B cell (primary cell): ENCODE results near the gene RIBC2. TPM values are rescaled to one million over a fixed set of nuclear protein-coding genes. Genes with fewer than 3 reads are reported as not detected.

Experiments used
- ATAC-seq: fragments of 200-7000 bp; cut with Tn5 transposase; one replicate; pipeline ENCODE4 v1.10.0; 2021; ENCODE audit warnings: low read depth, mild to moderate bottlenecking, moderate number of reproducible peaks, moderate library complexity
- CTCF ChIA-PET: fragments of 350-600 bp; sonication (Branson Sonifier 250); formaldehyde crosslinking; loops from one replicate; lab custom pipeline; 2021; ENCODE audit warnings: antibody characterized with exemption, inconsistent platforms; lab: Charles Lee
- POLR2A ChIA-PET: fragments of 350-600 bp; sonication (Branson Sonifier 250); formaldehyde crosslinking; loops from one replicate; lab custom pipeline; 2021; ENCODE audit warnings: antibody characterized with exemption; lab: Charles Lee
- DNase-seq: peaks from one replicate; pipeline ENCODE4 v3.0.0; 2013
- H2AFZ ChIP-seq: 2 replicates; pipeline ENCODE4 v1.6.1; 2012; ENCODE audit warnings: mild to moderate bottlenecking, low read depth, low read length; ENCODE audit not compliant: insufficient read depth, poor library complexity, severe bottlenecking
- H3K27ac ChIP-seq, 2 donors: 1 replicate in 1 of 2; 2 replicates in 1 of 2; pipeline ENCODE4 v1.5.1; 2012 to 2013; ENCODE audit warnings: low read length in 2 of 2, mild to moderate bottlenecking in 2 of 2, moderate library complexity in 1 of 2
- H3K27me3 ChIP-seq, 4 experiments: fragments of 200-600 bp in 1 of 4; sonication (generic) in 1 of 4; replicated peaks in 1 of 4; 1 replicate in 2 of 4; 2 replicates in 2 of 4; pipeline versions ENCODE4 v1.6.1 to v1.7.0; 2013 to 2016; ENCODE audit warnings: low read length in 3 of 4, mild to moderate bottlenecking in 2 of 4, mixed read lengths in 1 of 4, moderate library complexity in 1 of 4; ENCODE audit not compliant: insufficient read depth in 4 of 4, control insufficient read depth in 3 of 4; ENCODE audit errors: control extremely low read depth in 1 of 4
- H3K36me3 ChIP-seq, 2 experiments: replicated peaks in 1 of 2; 1 replicate in 1 of 2; 2 replicates in 1 of 2; pipeline versions ENCODE4 v1.6.1 to v1.7.1; 2013; ENCODE audit warnings: low read length in 1 of 2; ENCODE audit not compliant: insufficient read depth in 2 of 2, control insufficient read depth in 1 of 2; ENCODE audit errors: control extremely low read depth in 1 of 2, extremely low read depth in 1 of 2
- H3K4me1 ChIP-seq, 2 donors: fragments of 200-600 bp in 1 of 2; sonication (generic) in 1 of 2; 1 replicate in 1 of 2; 2 replicates in 1 of 2; pipeline versions ENCODE4 v1.5.1 to v1.6.1; 2013 to 2017; ENCODE audit warnings: low read length in 2 of 2; ENCODE audit not compliant: control insufficient read depth in 2 of 2, insufficient read depth in 2 of 2
- H3K4me2 ChIP-seq: replicated peaks from 2 replicates; pipeline ENCODE3; 2012; ENCODE audit warnings: mild to moderate bottlenecking, low read depth, low read length; ENCODE audit not compliant: poor library complexity, severe bottlenecking
- H3K4me3 ChIP-seq, 5 experiments: fragments of 200-600 bp in 1 of 5; sonication (generic) in 1 of 5; 1 replicate in 3 of 5; 2 replicates in 2 of 5; pipeline versions ENCODE4 v1.5.1 to v1.7.0; 2011 to 2016; ENCODE audit warnings: low read length in 4 of 5, mild to moderate bottlenecking in 4 of 5, low read depth in 2 of 5, control low read depth in 1 of 5, moderate library complexity in 1 of 5; ENCODE audit not compliant: insufficient read depth in 1 of 5; ENCODE audit errors: control extremely low read depth in 1 of 5, extremely low read depth in 1 of 5
- H3K79me2 ChIP-seq: fragments of 200-600 bp; sonication (generic); one replicate; pipeline ENCODE4 v1.6.0; 2016; ENCODE audit warnings: low read length; ENCODE audit not compliant: control insufficient read depth, insufficient read depth
- H3K9ac ChIP-seq: fragments of 200-600 bp; sonication (generic); 2 replicates; pipeline ENCODE4 v1.6.1; 2017; ENCODE audit warnings: mild to moderate bottlenecking, low read length, moderate library complexity
- H3K9me3 ChIP-seq, 3 donors: one replicate each; pipeline versions ENCODE4 v1.6.1 to v1.7.1; 2013; ENCODE audit warnings: low read length in 2 of 3; ENCODE audit not compliant: control insufficient read depth in 2 of 3, insufficient read depth in 1 of 3; ENCODE audit errors: control extremely low read depth in 1 of 3
- H4K20me1 ChIP-seq: 2 replicates; pipeline ENCODE4 v1.6.0; 2012; ENCODE audit warnings: mild to moderate bottlenecking, low read length; ENCODE audit not compliant: insufficient read depth, control insufficient read depth, poor library complexity, severe bottlenecking
- H3K27ac Mint-ChIP-seq: one replicate; pipeline ENCODE4 v1.8.0; 2021; ENCODE audit warnings: mixed read lengths
- H3K27me3 Mint-ChIP-seq: one replicate; pipeline ENCODE4 v1.8.0; 2021; ENCODE audit warnings: mixed read lengths
- H3K4me1 Mint-ChIP-seq: one replicate; pipeline ENCODE4 v1.8.0; 2021; ENCODE audit warnings: mixed read lengths
- H3K4me3 Mint-ChIP-seq: one replicate; pipeline ENCODE4 v1.8.0; 2021; ENCODE audit warnings: mixed read lengths
- H3K9me3 Mint-ChIP-seq: one replicate; pipeline ENCODE4 v1.8.0; 2022; ENCODE audit warnings: mixed read lengths; ENCODE audit not compliant: insufficient read depth
- EZH2 ChIP-seq: IDR thresholded peaks from 2 replicates; pipeline ENCODE4 v1.6.1; 2012; ENCODE audit warnings: borderline replicate concordance, low read depth, mild to moderate bottlenecking, moderate library complexity, low read length; ENCODE audit not compliant: insufficient read depth, poor library complexity, severe bottlenecking
- WGBS: methylation state at CpG from one replicate; pipeline ENCODE4 v1.1.5; 2013; ENCODE audit warnings: missing lambda C conversion rate; ENCODE audit not compliant: insufficient coverage; 5-methylcytosine and 5-hydroxymethylcytosine counted together
- intact Hi-C: fragments of 100-400 bp; cut with micrococcal nuclease; formaldehyde crosslinking; loops from one replicate; pipeline ENCODE4 v1.10.0; 2022
- polyA plus RNA-seq: library from polyadenylated mRNA; depleted of rRNA; stranded (reverse); fragments of >200 nt; gene quantifications from 2 replicates; pipeline ENCODE4 v1.2.3, GENCODE V29; 2012
- total RNA-seq, 2 donors: library from RNA; stranded (reverse); fragments of 120-200 nt in 1 of 2; gene quantifications; 1 replicate in 1 of 2; 2 replicates in 1 of 2; pipeline versions ENCODE4 v1.2.3 to v1.2.4, GENCODE V29; 2013 to 2022
- TF ChIP-seq, protein P1 (sequence below): fragments of 200-600 bp; IDR thresholded peaks from one replicate; pipeline ENCODE4 v1.8.0; 2022; ENCODE audit warnings: antibody characterized with exemption, mild to moderate bottlenecking

RIBC2 gene
- total and polyA plus RNA-seq, 2 donors (not counting 1 experiment from before 2014, with no cell fraction given) = not detected

DNA sequence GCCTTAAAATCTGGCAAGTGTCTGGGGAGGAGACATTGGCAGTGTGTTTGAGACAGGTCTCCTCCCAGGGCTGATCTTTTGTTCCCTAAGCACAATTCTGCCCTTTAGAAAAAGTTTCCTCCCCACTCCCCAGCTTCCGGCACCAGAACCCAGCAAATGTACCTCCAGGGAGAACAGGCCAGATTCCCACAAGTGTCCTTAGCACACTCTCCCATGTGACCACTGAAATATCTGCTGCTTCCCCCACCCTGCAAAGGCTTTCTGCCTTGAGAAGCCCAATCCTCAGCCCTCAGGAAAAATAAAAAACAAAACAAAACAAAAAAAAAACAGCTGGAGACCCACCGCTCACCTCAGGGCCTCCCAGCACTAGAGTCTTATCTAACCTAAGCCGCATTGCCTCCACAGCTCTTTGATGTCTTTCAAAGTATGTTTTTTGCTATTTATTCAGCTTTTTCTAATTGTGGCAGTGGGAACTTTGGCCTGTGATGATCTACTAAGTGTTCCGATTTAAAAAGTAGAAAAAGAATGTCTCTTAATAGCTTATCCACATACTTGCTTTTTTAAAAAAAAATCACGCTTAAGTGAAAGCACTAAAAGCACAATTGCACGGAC is 60.2 kb downstream of the RIBC2 start:
- DNase-seq = no peak
- H4K20me1 ChIP-seq = no peaks in the 10 kb centered on the region
- peaks cover 33% of the 10 kb centered on the region for H3K27me3 Mint-ChIP-seq
- no peak overlapping the region for H3K4me2 ChIP-seq
- H3K4me3 Mint-ChIP-seq = no peak overlapping the region
- WGBS = 97% methylated on average over 2 of the region's 6 CpGs
- H3K4me1 ChIP-seq = no peaks in the 10 kb centered on the region
- no peak overlapping the region for H3K27ac Mint-ChIP-seq
- TF ChIP-seq EZH2 = no peak
- TF ChIP-seq, protein P1, sequence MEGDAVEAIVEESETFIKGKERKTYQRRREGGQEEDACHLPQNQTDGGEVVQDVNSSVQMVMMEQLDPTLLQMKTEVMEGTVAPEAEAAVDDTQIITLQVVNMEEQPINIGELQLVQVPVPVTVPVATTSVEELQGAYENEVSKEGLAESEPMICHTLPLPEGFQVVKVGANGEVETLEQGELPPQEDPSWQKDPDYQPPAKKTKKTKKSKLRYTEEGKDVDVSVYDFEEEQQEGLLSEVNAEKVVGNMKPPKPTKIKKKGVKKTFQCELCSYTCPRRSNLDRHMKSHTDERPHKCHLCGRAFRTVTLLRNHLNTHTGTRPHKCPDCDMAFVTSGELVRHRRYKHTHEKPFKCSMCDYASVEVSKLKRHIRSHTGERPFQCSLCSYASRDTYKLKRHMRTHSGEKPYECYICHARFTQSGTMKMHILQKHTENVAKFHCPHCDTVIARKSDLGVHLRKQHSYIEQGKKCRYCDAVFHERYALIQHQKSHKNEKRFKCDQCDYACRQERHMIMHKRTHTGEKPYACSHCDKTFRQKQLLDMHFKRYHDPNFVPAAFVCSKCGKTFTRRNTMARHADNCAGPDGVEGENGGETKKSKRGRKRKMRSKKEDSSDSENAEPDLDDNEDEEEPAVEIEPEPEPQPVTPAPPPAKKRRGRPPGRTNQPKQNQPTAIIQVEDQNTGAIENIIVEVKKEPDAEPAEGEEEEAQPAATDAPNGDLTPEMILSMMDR = no peak
- H3K9me3 Mint-ChIP-seq = no peaks in the 10 kb centered on the region
- no peaks in the 10 kb centered on the region for H3K9me3 ChIP-seq
- peaks cover 0 to 4% (median 0%) of the 10 kb centered on the region in 4 experiments for H3K27me3 ChIP-seq
- CTCF ChIA-PET = no interaction called here
- no peak overlapping the region for H3K4me3 ChIP-seq
- no peak overlapping the region for H3K9ac ChIP-seq
- no peaks in the 10 kb centered on the region for H3K79me2 ChIP-seq
- H3K27ac ChIP-seq = no peak overlapping the region
- no peaks in the 10 kb centered on the region for H3K4me1 Mint-ChIP-seq
- H2AFZ ChIP-seq = no peak overlapping the region
- POLR2A ChIA-PET = no interaction called here
- H3K36me3 ChIP-seq = no peaks in the 10 kb centered on the region
- intact Hi-C loops = no loop called here
- ATAC-seq = no peak

DNA sequence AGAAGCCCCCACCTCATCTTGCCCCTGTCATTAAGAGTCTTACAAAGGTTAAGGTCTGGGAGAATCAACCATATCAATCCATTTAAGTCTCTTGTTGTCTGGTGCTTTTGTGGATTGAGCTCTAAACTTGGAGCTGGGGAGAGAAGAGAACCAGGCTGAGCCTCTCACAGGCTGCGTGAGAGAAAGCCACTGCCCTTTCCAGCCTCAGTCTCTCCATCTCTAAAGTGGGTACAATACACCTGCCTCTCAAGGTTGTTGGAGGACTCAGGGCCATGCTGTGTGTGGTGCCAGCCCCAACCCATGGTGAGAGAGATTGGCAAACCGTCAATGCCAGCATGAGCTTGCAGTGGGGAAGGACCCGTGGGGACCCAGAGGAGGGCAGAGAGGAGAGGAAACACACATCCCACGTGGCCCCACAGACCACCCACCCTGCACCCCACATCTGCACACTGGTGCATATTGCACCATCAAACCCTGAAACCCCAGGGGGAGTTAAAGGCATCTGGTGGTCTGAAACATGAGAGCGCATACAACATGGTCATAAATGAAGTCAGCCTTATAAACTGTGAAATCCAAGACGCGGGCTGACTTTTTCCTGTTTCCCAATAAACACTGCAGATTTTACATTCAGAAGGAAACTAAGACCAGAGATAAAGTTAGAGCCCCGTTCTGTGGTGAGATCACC is 61.7 kb downstream of the RIBC2 start:
- no peak overlapping the region for H3K27ac Mint-ChIP-seq
- Histone ChIP-seq H3K4me2 (no peak overlapping the region), H2AFZ (no peak overlapping the region), H3K4me3 (no peak overlapping the region), H3K4me1 (no peaks in the 10 kb centered on the region), H4K20me1 (no peaks in the 10 kb centered on the region), H3K27ac (no peak overlapping the region), H3K36me3 (no peaks in the 10 kb centered on the region), H3K27me3 (peaks cover 0 to 4% (median 0%) of the 10 kb centered on the region in 4 experiments), H3K9me3 (no peaks in the 10 kb centered on the region), H3K79me2 (no peaks in the 10 kb centered on the region), H3K9ac (no peak overlapping the region)
- no peaks in the 10 kb centered on the region for H3K4me1 Mint-ChIP-seq
- intact Hi-C loops = no loop called here
- peaks cover 30% of the 10 kb centered on the region for H3K27me3 Mint-ChIP-seq
- ATAC-seq (no peak), DNase-seq (no peak)
- H3K4me3 Mint-ChIP-seq = no peak overlapping the region
- POLR2A ChIA-PET = no interaction called here
- CTCF ChIA-PET = no interaction called here
- 49% methylated on average over 6 of the region's 8 CpGs for WGBS
- H3K9me3 Mint-ChIP-seq = no peaks in the 10 kb centered on the region
- TF ChIP-seq, protein P1 = no peak
- TF ChIP-seq EZH2 = no peak
